HG03432 (cell line): Measurements from ENCODE around the gene TMEM131.
"Not testable (repeated sequence)": the region's sequence is repeated elsewhere in the genome, so short reads cannot be mapped to it uniquely, and the experiment has no call there.

Experiments
- ATAC-seq: cut with Tn5 transposase; IDR thresholded peaks from one replicate; pipeline ENCODE4 v1.9.1; 2021; ENCODE audit warnings: mild to moderate bottlenecking, moderate library complexity; ENCODE audit not compliant: unreplicated experiment

TMEM131 gene

GRCh38 chr2:97713296-97714083, 282.3 kb downstream of the TMEM131 start, which contains the start of gene ZAP70:
Gene ZAP70 (plus strand): TSS chr2:97713576. CDS start chr2:97724037, 10,461 bp downstream.
- ATAC-seq: peak; percentile 49

- no peak for ATAC-seq
These were observed 283.0 kb downstream of the TMEM131 start for GRCh38 chr2:97712693-97713295.

- ATAC-seq: not testable (repeated sequence)
These were observed 283.6 kb downstream of the TMEM131 start for GRCh38 chr2:97712175-97712574.

- ATAC-seq: no peak
These were observed 284.4 kb downstream of the TMEM131 start for GRCh38 chr2:97711394-97711711.

GRCh38 chr2:97708608-97709007, 287.1 kb downstream of the TMEM131 start:
- no peak for ATAC-seq

GRCh38 chr2:97708048-97708380, 287.7 kb downstream of the TMEM131 start:
- ATAC-seq: no peak

GRCh38 chr2:97707362-97708047, 288.2 kb downstream of the TMEM131 start:
- no peak for ATAC-seq

GRCh38 chr2:97706708-97707345, 288.9 kb downstream of the TMEM131 start:
- ATAC-seq: no peak
